Upper lobe of left lung (tissue), 4 donors: ENCODE data around the gene MUC2.

Source experiments
- EP300 ChIP-seq, 4 donors: sonication (generic); formaldehyde crosslinking; IDR thresholded peaks; one replicate each; pipeline ENCODE4 v1.5.1; 2017; ENCODE audit warnings: antibody characterized with exemption in 4 of 4, control low read depth in 2 of 4
- TF ChIP-seq, protein P1 (sequence below), 6 experiments: fragments of 450-650 bp in 4 of 6; fragments of 200-600 bp in 2 of 6; sonication (generic) in 2 of 6; IDR thresholded peaks; one replicate each; pipeline ENCODE4 v1.5.1; 2016 to 2019; ENCODE audit warnings: antibody characterized with exemption in 6 of 6

DNA sequence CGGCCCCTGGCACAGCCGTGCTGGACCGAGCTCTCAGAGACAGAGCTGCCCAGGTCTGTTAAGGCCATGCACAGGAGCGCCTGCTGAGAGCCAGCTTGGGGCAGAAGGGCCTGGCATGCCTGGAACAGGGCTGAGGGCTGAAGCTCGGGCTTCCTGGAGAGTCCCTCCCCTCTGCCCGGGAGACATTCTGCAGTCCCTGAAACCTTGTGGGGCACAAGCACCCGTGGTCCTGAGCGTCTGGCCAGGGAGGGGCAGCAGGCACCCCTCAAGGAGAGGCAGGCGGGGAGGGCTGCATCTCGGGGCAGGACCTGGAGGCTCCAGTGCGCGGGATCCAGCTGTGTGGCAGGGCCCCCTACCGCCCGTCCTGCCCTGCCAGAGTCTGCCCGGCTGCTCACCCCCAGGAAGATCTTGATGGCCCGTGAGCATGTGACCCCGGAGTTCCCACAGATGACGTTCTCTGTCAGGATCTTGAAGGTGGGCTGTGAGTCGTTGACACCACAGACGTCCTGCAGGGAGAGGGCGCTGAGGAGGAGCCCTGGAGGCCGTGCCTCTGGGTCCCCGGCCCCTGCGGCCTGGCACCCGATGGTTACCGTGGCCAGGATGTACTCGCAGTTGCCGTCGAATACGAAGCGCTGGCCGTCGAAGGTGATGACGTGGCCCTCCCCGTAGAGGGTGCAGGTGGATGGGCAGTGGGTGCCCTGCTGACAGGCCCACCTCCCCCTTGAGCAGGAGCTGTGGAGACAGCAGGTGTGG, 49.1 kb upstream of the MUC2 start:
- TF ChIP-seq, protein P1, sequence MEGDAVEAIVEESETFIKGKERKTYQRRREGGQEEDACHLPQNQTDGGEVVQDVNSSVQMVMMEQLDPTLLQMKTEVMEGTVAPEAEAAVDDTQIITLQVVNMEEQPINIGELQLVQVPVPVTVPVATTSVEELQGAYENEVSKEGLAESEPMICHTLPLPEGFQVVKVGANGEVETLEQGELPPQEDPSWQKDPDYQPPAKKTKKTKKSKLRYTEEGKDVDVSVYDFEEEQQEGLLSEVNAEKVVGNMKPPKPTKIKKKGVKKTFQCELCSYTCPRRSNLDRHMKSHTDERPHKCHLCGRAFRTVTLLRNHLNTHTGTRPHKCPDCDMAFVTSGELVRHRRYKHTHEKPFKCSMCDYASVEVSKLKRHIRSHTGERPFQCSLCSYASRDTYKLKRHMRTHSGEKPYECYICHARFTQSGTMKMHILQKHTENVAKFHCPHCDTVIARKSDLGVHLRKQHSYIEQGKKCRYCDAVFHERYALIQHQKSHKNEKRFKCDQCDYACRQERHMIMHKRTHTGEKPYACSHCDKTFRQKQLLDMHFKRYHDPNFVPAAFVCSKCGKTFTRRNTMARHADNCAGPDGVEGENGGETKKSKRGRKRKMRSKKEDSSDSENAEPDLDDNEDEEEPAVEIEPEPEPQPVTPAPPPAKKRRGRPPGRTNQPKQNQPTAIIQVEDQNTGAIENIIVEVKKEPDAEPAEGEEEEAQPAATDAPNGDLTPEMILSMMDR (IDR thresholded peaks at IDR 0.05), result no peak
- TF ChIP-seq EP300 (IDR thresholded peaks at IDR 0.05), result no peak
